ENCODE data around the gene SLC48A1.

Gene SLC48A1

DNA sequence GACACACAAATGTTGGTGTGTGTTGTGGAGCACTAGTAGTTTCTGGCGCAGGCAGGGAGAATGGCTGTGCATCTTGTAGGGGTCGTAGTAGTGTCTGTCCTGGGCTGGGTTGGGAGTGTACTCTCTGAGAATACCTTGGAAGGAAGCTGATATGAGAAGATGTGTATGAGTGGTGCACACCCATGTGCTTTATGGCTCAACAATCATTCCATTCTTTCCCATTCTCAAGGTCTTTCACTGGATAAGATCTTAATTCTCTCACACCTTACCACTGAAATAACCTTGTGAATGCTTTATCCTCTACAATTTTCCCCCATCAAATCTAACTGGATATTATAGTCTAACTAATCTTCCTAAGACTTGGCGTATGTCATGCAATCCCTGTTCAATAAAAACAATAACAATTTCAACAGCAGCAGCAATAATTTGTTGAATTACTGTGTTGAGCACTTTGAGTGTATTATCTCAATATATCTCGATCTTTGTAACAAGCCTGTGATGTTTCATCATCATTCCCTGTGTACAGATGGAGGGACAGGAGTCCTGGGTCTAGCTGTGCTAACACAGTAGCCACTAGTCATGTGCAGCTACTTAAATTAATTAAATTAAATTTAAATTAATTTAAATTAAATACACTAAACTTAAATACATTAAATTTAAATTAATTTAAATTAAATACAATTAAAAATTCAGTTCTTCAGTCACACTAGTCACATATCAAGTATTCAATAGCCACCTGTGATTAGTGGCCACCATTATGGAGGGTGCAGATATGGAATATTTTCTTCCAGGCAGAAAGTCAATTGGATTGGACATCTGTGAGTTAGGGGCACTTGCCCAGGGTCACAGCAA, 3.6 kb upstream of the SLC48A1 start:
- DNase-seq (ENCODE audit: extremely low spot score), result no peak
- TF ChIP-seq, protein P1, sequence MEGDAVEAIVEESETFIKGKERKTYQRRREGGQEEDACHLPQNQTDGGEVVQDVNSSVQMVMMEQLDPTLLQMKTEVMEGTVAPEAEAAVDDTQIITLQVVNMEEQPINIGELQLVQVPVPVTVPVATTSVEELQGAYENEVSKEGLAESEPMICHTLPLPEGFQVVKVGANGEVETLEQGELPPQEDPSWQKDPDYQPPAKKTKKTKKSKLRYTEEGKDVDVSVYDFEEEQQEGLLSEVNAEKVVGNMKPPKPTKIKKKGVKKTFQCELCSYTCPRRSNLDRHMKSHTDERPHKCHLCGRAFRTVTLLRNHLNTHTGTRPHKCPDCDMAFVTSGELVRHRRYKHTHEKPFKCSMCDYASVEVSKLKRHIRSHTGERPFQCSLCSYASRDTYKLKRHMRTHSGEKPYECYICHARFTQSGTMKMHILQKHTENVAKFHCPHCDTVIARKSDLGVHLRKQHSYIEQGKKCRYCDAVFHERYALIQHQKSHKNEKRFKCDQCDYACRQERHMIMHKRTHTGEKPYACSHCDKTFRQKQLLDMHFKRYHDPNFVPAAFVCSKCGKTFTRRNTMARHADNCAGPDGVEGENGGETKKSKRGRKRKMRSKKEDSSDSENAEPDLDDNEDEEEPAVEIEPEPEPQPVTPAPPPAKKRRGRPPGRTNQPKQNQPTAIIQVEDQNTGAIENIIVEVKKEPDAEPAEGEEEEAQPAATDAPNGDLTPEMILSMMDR (IDR thresholded peaks at IDR 0.05; ENCODE audit: control extremely low read depth, extremely low read depth, low read depth, missing control alignments), result no peak
- ChIA-PET CTCF (interaction anchor here (0.8 to 35.8 kb wide), 8 partner anchors 9 to 118 kb away, joined by 3 to 1524 read pairs (median 28); partner anchors contain the start of genes ENDOU, RAPGEF3 and RPAP3), POLR2A (no interaction called here)

DNA sequence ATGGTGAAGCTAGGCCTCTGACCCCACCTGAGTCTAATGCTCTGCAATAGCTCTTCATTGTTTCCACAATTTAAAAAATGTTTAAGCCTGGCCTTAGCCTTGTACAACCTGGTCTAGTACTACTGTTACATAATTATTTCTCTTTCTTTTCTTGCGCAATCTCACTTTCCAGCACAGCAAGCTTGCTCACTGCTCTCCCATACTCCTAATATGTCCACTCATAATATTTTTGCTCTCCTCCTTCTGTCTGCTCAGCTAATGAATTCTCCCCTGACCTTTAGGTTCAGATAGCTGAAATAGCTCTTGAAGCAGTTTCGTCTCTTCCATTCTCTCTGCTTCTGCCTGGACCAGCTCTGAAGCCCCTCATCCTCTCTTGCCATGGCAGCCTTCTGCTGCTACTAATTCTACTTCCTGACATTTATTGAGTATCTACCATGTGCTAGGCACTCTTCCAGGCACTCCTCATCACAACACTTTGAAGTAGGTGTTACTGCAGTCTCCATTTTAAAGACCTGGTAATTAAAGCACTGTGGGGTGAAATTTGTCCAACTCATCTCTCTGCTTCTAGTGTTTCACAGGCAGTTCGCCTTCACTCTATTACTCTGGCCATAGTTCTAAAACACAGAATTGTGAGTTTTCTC, 2.8 kb upstream of the SLC48A1 start:
- ChIA-PET CTCF (interaction anchor here (0.8 to 35.8 kb wide), 8 partner anchors 9 to 118 kb away, joined by 3 to 1524 read pairs (median 28); partner anchors contain the start of genes ENDOU, RAPGEF3 and RPAP3), POLR2A (no interaction called here)
- TF ChIP-seq, protein P1 (IDR thresholded peaks at IDR 0.05; ENCODE audit: control extremely low read depth, extremely low read depth, low read depth, missing control alignments), result no peak
- DNase-seq (ENCODE audit: extremely low spot score), result no peak

DNA sequence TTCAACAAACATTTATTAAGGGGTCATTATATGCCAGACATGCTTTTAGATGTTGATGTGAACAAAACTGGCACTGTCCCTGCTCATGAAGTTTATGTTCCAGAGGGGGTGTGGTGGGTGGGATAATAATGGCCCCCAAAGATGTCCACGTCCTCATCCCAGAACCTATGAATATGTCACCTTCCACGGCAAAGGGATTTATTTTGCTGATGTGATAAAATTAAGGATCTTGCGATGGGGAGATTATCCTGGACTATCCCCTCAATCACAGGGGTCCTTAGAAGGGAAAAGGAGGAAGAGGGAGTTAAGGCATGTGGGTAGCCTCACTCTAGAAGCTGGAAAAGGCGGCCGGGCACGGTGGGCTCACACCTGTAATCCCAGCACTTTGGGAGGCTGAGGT, 1.7 kb upstream of the SLC48A1 start:
- TF ChIP-seq, protein P1 (IDR thresholded peaks at IDR 0.05; ENCODE audit: control extremely low read depth, extremely low read depth, low read depth, missing control alignments), result no peak
- DNase-seq (ENCODE audit: extremely low spot score), result no peak
- POLR2A ChIA-PET, result no interaction called here
- CTCF ChIA-PET, result interaction anchor here (0.9 to 35.8 kb wide), 5 partner anchors 14 to 65 kb away, joined by 3 to 1524 read pairs (median 7); partner anchors contain the start of genes ENDOU, RAPGEF3 and RPAP3

DNA sequence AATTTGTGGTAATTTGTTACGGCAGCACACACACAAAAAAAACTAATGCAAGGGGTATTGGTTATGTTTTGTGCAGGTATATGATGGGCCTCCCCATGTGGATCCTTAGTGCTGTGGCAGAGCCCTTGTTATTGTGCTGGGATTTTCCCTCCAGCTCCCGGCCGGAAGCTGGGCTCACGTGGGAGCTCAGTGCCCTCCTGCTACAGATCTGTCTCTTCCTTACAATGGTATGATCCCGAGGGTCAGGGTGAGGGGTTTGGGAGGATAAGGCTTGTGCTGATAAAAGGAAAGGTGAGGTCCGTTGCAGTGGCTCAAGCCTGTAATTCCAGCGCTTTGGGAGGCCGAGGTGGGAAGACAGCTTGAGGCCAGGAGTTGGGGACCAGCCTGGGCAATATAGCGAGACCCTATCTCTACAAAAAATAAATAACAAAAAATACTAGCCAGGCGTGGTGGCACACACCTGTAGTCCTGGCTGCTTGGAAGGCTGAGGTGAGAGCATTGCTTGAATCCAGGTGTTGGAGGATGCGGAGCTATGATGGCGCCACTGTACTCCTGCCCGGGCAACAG, 861 bp upstream of the SLC48A1 start:
- POLR2A ChIA-PET, result no interaction called here
- CTCF ChIA-PET, result interaction anchor here (0.9 to 35.8 kb wide), 10 partner anchors 10 to 98 kb away, joined by 3 to 1524 read pairs (median 4); partner anchors contain the start of genes ENDOU, RAPGEF3 and RPAP3
- TF ChIP-seq, protein P1 (IDR thresholded peaks at IDR 0.05; ENCODE audit: control extremely low read depth, extremely low read depth, low read depth, missing control alignments), result no peak
- no peak for DNase-seq (ENCODE audit: extremely low spot score)

GRCh38 chr12:47772738-47773061, 338 bp upstream of the SLC48A1 start:
- CTCF ChIA-PET, result interaction anchor here (1.1 to 35.8 kb wide), 9 partner anchors 9 to 98 kb away, joined by 3 to 1524 read pairs (median 7); partner anchors contain the start of genes ENDOU, RAPGEF3 and RPAP3
- POLR2A ChIA-PET, result no interaction called here
- DNase-seq (ENCODE audit: extremely low spot score), result no peak
- TF ChIP-seq, protein P1 (IDR thresholded peaks at IDR 0.05; ENCODE audit: control extremely low read depth, extremely low read depth, low read depth, missing control alignments), result no peak

All from GM10248 (cell line).